HepG2 (cell line): ENCODE measurements around the gene TREM1. TPM values are rescaled to one million over a fixed set of nuclear protein-coding genes. Genes with fewer than 3 reads are reported as not detected.

ENCODE experiments used
- CERS6 ChIP-seq: sonication (generic); formaldehyde crosslinking; IDR thresholded peaks from 2 replicates; pipeline ENCODE4 v1.5.0; 2020; ENCODE audit warnings: missing genetic modification reagents
- FOXP1 ChIP-seq, 2 experiments: fragments of 450-650 bp in 1 of 2; IDR thresholded peaks; 2 replicates each; pipeline ENCODE4 v1.6.1; 2017 to 2018; ENCODE audit warnings: antibody characterized with exemption in 1 of 2
- FOXP4 ChIP-seq: sonication (generic); formaldehyde crosslinking; IDR thresholded peaks from 2 replicates; pipeline ENCODE4 v1.4.0; 2020; ENCODE audit warnings: missing genetic modification reagents
- IKZF1 ChIP-seq: fragments of 450-650 bp; IDR thresholded peaks from 2 replicates; pipeline ENCODE4 v1.7.1; 2016
- JUND ChIP-seq: sonication (generic); formaldehyde crosslinking; IDR thresholded peaks from 2 replicates; pipeline ENCODE4 v1.8.0; 2022; ENCODE audit warnings: mild to moderate bottlenecking, missing genetic modification reagents
- MIER3 ChIP-seq: IDR thresholded peaks from 2 replicates; pipeline ENCODE4 v1.6.1; 2016; ENCODE audit warnings: missing compliant biosample characterization, borderline replicate concordance
- MLLT10 ChIP-seq: sonication (generic); formaldehyde crosslinking; IDR thresholded peaks from 2 replicates; pipeline ENCODE4 v1.4.0; 2020; ENCODE audit warnings: missing genetic modification reagents
- PCBP1 ChIP-seq: fragments of 200-400 bp; formaldehyde crosslinking; IDR thresholded peaks from 2 replicates; pipeline ENCODE4 v1.6.1; 2017; ENCODE audit warnings: mild to moderate bottlenecking, low read depth, low read length, borderline replicate concordance
- PHB2 ChIP-seq: fragments of 450-650 bp; IDR thresholded peaks from 2 replicates; pipeline ENCODE4 v1.6.1; 2018; ENCODE audit not compliant: partially characterized antibody
- POGZ ChIP-seq: sonication (generic); formaldehyde crosslinking; IDR thresholded peaks from 2 replicates; pipeline ENCODE4 v1.4.0; 2020; ENCODE audit warnings: mild to moderate bottlenecking, missing genetic modification reagents
- POLR2G ChIP-seq: fragments of 200-400 bp; formaldehyde crosslinking; IDR thresholded peaks from 2 replicates; pipeline ENCODE4 v1.6.1; 2018; ENCODE audit warnings: mild to moderate bottlenecking, low read depth, low read length, moderate library complexity
- RBAK ChIP-seq: sonication (generic); formaldehyde crosslinking; IDR thresholded peaks from 2 replicates; pipeline ENCODE4 v1.5.1; 2020; ENCODE audit warnings: mild to moderate bottlenecking, missing genetic modification reagents
- RFX1 ChIP-seq: fragments of 450-650 bp; IDR thresholded peaks from 2 replicates; pipeline ENCODE4 v1.6.1; 2017
- SPEN ChIP-seq: sonication (generic); formaldehyde crosslinking; IDR thresholded peaks from 2 replicates; pipeline ENCODE4 v1.5.1; 2020; ENCODE audit warnings: low read depth, mild to moderate bottlenecking, missing genetic modification reagents
- ZBTB40 ChIP-seq, 2 experiments: fragments of 450-650 bp in 1 of 2; sonication (generic) in 1 of 2; formaldehyde crosslinking in 1 of 2; IDR thresholded peaks; 2 replicates each; pipeline versions ENCODE4 v1.6.1 to v1.8.0; 2016 to 2022; ENCODE audit warnings: antibody characterized with exemption in 1 of 2, mild to moderate bottlenecking in 1 of 2, missing genetic modification reagents in 1 of 2
- ZSCAN12 ChIP-seq: sonication (generic); formaldehyde crosslinking; IDR thresholded peaks from 2 replicates; pipeline ENCODE4 v1.9.0; 2021; ENCODE audit warnings: mild to moderate bottlenecking, missing genetic modification reagents
- polyA plus RNA-seq, 8 experiments: library from polyadenylated mRNA; depleted of rRNA in 3 of 8; stranded (reverse) in 7 of 8; unstranded in 1 of 8; fragments of >200 nt; fragmentation: Illumina TruSeq in 4 of 8; extraction: Trizol in 4 of 8; gene quantifications; 2 replicates each; pipeline versions ENCODE4 v1.2.1 to v1.2.3, GENCODE V29; 2011 to 2016; ENCODE audit warnings: low read depth in 4 of 8, missing spikeins in 1 of 8, mixed read lengths in 1 of 8; ENCODE audit not compliant: insufficient read depth in 1 of 8
- total RNA-seq, 5 experiments: library from RNA; depleted of rRNA; stranded (reverse); fragments of >200 nt; fragmentation: Illumina TruSeq; extraction: Trizol; gene quantifications; 2 replicates each; pipeline ENCODE4 v1.2.3, GENCODE V29; 2016; ENCODE audit warnings: low read depth in 1 of 5

The TREM1 gene
- total and polyA plus RNA-seq, 2 of the 13 experiments (the other 11 are each of a cell fraction or from before 2014, with no cell fraction given): 0.49 TPM; not detected in 1

GRCh38 chr6:41278699-41279405 is 7.6 kb downstream of the TREM1 start (continued):
- TF ChIP-seq ZBTB40 (IDR thresholded peaks at IDR 0.05): no peak
- TF ChIP-seq ZBTB40 (CRISPR knock-in tag; IDR thresholded peaks at IDR 0.05): no peak
- no peak for TF ChIP-seq CERS6 (CRISPR knock-in tag)
- no peak for TF ChIP-seq FOXP4
- no peak for TF ChIP-seq PHB2
- TF ChIP-seq ZSCAN12 (CRISPR knock-in tag): no peak
- no peak for TF ChIP-seq POLR2G
- no peak for TF ChIP-seq IKZF1
- TF ChIP-seq PCBP1: no peak
- no peak for TF ChIP-seq FOXP1 (IDR thresholded peaks at IDR 0.05)
- TF ChIP-seq FOXP1 (CRISPR knock-in tag; IDR thresholded peaks at IDR 0.05): no peak
- TF ChIP-seq SPEN (CRISPR knock-in tag): no peak
- no peak for TF ChIP-seq RBAK
- TF ChIP-seq JUND (CRISPR knock-in tag): no peak
- no peak for TF ChIP-seq MLLT10 (CRISPR knock-in tag)
- no peak for TF ChIP-seq POGZ
- no peak for TF ChIP-seq RFX1
- TF ChIP-seq MIER3 (CRISPR knock-in tag): 0 out of 2 replicates have a peak, but pooled peaks have one; percentile 37
